Neural cell (in vitro differentiated cells): ENCODE data around the gene RECK.

Experiments used
- CTCF ChIP-seq: fragments of 450-650 bp; IDR thresholded peaks from 2 replicates; pipeline ENCODE4 v1.5.1; 2014; ENCODE audit warnings: antibody characterized with exemption, mild to moderate bottlenecking, moderate library complexity; ENCODE audit not compliant: poor library complexity, severe bottlenecking
- POLR2AphosphoS5 ChIP-seq: IDR thresholded peaks from 2 replicates; pipeline ENCODE4 v1.6.1; 2012
- RAD21 ChIP-seq: fragments of 450-650 bp; conservative IDR thresholded peaks from 2 replicates; pipeline ENCODE4 v1.6.1; 2014; ENCODE audit warnings: antibody characterized with exemption, mild to moderate bottlenecking, moderate library complexity
- TAF1 ChIP-seq: IDR thresholded peaks from 2 replicates; pipeline ENCODE4 v1.6.1; 2012; ENCODE audit warnings: low read depth

DNA sequence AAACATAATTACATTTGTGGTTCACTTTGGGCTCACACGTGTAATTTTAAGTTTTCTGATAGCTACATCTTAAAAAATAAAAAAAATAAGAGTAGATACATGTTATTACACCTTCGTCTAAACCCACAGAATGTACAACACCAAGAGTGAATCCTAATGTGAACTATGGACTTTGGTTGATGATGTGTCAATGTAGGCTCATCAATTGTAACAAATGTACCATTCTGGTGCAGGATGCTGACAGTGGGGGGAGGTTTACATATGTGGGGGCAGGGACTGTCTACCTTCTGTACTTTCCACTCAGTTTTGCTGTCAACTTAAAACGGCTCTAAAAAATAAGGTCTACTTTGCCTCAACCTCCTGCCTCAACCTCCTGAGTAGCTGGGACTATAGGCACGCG lies 2.5 kb upstream of the RECK start:
- no peak for TF ChIP-seq TAF1
- TF ChIP-seq RAD21: no peak
- no peak for TF ChIP-seq CTCF
- no peak for TF ChIP-seq POLR2AphosphoS5
